OCI-LY3 (cell line): Measurements from ENCODE around the gene SNX27.
"Not testable (repeated sequence)": the region's sequence is repeated elsewhere in the genome, so short reads cannot be mapped to it uniquely, and the experiment has no call there.

Source experiments
- EZH2phosphoT487 ChIP-seq: fragments of 200-600 bp; shearing (Covaris generic); IDR thresholded peaks from 2 replicates; pipeline ENCODE4 v1.6.1; 2018; ENCODE audit warnings: antibody characterized with exemption, mixed run types, low read depth
- TF ChIP-seq, protein P1 (sequence below): fragments of 200-600, 300-600 bp; sonication (generic); IDR thresholded peaks from 2 replicates; pipeline ENCODE4 v1.5.1; 2014; ENCODE audit warnings: antibody characterized with exemption, low read length, low read depth

DNA sequence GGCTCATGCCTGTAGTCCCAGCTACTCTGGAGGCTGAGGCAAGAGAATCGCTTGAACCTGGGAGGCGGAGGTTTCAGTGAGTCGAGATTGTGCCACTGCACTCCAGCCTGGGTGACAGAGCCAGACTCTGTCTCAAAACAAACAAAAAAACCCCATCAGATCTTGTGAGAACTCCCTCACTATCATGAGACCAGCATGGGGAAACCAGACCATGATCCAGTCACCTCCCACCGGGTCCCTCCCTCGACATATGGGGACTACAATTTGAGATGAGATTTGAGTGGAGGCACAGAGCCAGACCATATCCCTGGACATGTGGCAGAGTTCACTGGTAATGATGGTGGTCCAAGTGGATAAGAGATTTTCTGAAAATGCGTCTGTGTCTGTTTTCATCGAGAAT, 71.1 kb downstream of the SNX27 start:
- TF ChIP-seq, protein P1, sequence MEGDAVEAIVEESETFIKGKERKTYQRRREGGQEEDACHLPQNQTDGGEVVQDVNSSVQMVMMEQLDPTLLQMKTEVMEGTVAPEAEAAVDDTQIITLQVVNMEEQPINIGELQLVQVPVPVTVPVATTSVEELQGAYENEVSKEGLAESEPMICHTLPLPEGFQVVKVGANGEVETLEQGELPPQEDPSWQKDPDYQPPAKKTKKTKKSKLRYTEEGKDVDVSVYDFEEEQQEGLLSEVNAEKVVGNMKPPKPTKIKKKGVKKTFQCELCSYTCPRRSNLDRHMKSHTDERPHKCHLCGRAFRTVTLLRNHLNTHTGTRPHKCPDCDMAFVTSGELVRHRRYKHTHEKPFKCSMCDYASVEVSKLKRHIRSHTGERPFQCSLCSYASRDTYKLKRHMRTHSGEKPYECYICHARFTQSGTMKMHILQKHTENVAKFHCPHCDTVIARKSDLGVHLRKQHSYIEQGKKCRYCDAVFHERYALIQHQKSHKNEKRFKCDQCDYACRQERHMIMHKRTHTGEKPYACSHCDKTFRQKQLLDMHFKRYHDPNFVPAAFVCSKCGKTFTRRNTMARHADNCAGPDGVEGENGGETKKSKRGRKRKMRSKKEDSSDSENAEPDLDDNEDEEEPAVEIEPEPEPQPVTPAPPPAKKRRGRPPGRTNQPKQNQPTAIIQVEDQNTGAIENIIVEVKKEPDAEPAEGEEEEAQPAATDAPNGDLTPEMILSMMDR, result not testable (repeated sequence)
- TF ChIP-seq EZH2phosphoT487, result not testable (repeated sequence)
